Neural progenitor cell (in vitro differentiated cells): ENCODE data around the gene ATF6B. TPM values are rescaled to one million over a fixed set of nuclear protein-coding genes. Genes with fewer than 3 reads are reported as not detected.
A peak's percentile ranks its signal among the peaks of the same experiment; 100 is the strongest.

Experiments used
- DNase-seq: peaks from one replicate; pipeline ENCODE4 v3.0.0-alpha.2; 2016; ENCODE audit warnings: low spot score
- H2AFZ ChIP-seq: fragments of 200-600 bp; sonication (generic); replicated peaks from 2 replicates; pipeline ENCODE4 v1.6.1; 2016; ENCODE audit warnings: antibody characterized with exemption
- H3F3A ChIP-seq: fragments of 200-600 bp; sonication (generic); 2 replicates; pipeline ENCODE4 v1.6.1; 2016; ENCODE audit warnings: antibody characterized with exemption, low read depth
- H3K27ac ChIP-seq: fragments of 200-600 bp; sonication (generic); 2 replicates; pipeline ENCODE4 v1.5.1; 2016; ENCODE audit warnings: mild to moderate bottlenecking
- H3K27me3 ChIP-seq: fragments of 200-600 bp; sonication (generic); 2 replicates; pipeline ENCODE4 v1.6.1; 2016; ENCODE audit warnings: mild to moderate bottlenecking, moderate library complexity
- H3K36me3 ChIP-seq: fragments of 200-600 bp; sonication (generic); 2 replicates; pipeline ENCODE4 v1.5.1; 2016
- H3K4me1 ChIP-seq: fragments of 200-600 bp; sonication (generic); 2 replicates; pipeline ENCODE4 v1.6.1; 2016; ENCODE audit warnings: mixed run types
- H3K4me2 ChIP-seq: fragments of 200-600 bp; sonication (generic); 2 replicates; pipeline ENCODE4 v1.6.1; 2016
- H3K4me3 ChIP-seq: fragments of 200-600 bp; sonication (generic); 2 replicates; pipeline ENCODE4 v1.5.1; 2016
- H3K79me2 ChIP-seq: fragments of 200-600 bp; sonication (generic); 2 replicates; pipeline ENCODE4 v1.6.1; 2016; ENCODE audit warnings: low read depth
- H3K9ac ChIP-seq: fragments of 200-600 bp; sonication (generic); 2 replicates; pipeline ENCODE4 v1.6.1; 2016
- H3K9me3 ChIP-seq: fragments of 200-600 bp; sonication (generic); 2 replicates; pipeline ENCODE4 v1.5.1; 2016; ENCODE audit warnings: low read depth
- H4K20me1 ChIP-seq: fragments of 200-600 bp; sonication (generic); 2 replicates; pipeline ENCODE4 v1.6.1; 2016; ENCODE audit warnings: low read depth
- H3K27ac Mint-ChIP-seq: 3 replicates; pipeline ENCODE4 v1.8.0; 2021; ENCODE audit warnings: mixed read lengths
- H3K27me3 Mint-ChIP-seq: 2 replicates; pipeline ENCODE4 v1.8.0; 2022; ENCODE audit warnings: low read depth, mild to moderate bottlenecking, inconsistent platforms, moderate library complexity, mixed read lengths; ENCODE audit not compliant: insufficient read depth
- H3K36me3 Mint-ChIP-seq: 3 replicates; pipeline ENCODE4 v1.8.0; 2021; ENCODE audit warnings: mixed read lengths
- H3K4me1 Mint-ChIP-seq: 3 replicates; pipeline ENCODE4 v1.8.0; 2021; ENCODE audit warnings: mixed read lengths
- H3K4me3 Mint-ChIP-seq: 3 replicates; pipeline ENCODE4 v1.8.0; 2021; ENCODE audit warnings: mild to moderate bottlenecking, moderate library complexity, mixed read lengths
- H3K9me3 Mint-ChIP-seq: 3 replicates; pipeline ENCODE4 v1.8.0; 2020; ENCODE audit warnings: mixed read lengths
- CTCF ChIP-seq: fragments of 200-600 bp; sonication (generic); IDR thresholded peaks from 2 replicates; pipeline ENCODE4 v1.5.1; 2017; ENCODE audit warnings: antibody characterized with exemption, mild to moderate bottlenecking
- EZH2 ChIP-seq: fragments of 200-600 bp; sonication (generic); IDR thresholded peaks from 2 replicates; pipeline ENCODE4 v1.6.1; 2017; ENCODE audit warnings: antibody characterized with exemption, mild to moderate bottlenecking, moderate library complexity
- EZH2phosphoT487 ChIP-seq: fragments of 200-600 bp; sonication (generic); IDR thresholded peaks from 2 replicates; pipeline ENCODE4 v1.6.1; 2017; ENCODE audit warnings: antibody characterized with exemption
- total RNA-seq: library from RNA; depleted of rRNA; stranded (reverse); fragments of >200 nt; gene quantifications from 2 replicates; pipeline ENCODE4 v1.2.3, GENCODE V29; 2015; ENCODE audit warnings: low replicate concordance

Gene ATF6B
- total RNA-seq, 1 donor from 2014 or later, result 19.4 TPM

- Mint-ChIP-seq H3K27ac (peak overlapping the region; percentile 29), H3K4me1 (peaks cover 22% of the 10 kb centered on the region), H3K27me3 (peaks cover 4% of the 10 kb centered on the region), H3K4me3 (peak overlapping the region; percentile 11), H3K9me3 (no peaks in the 10 kb centered on the region), H3K36me3 (peaks cover 3% of the 10 kb centered on the region)
- no peaks in the 10 kb centered on the region for H3F3A ChIP-seq
- H4K20me1 ChIP-seq, result no peaks in the 10 kb centered on the region
- no peaks in the 10 kb centered on the region for H3K36me3 ChIP-seq
- H3K4me2 ChIP-seq, result peak overlapping the region; percentile 34
- no peaks in the 10 kb centered on the region for H3K9me3 ChIP-seq
- peaks cover 21% of the 10 kb centered on the region for H3K27me3 ChIP-seq
- H3K4me3 ChIP-seq, result no peak overlapping the region
- no peak overlapping the region for H3K27ac ChIP-seq
- no peak overlapping the region for H3K9ac ChIP-seq
- H2AFZ ChIP-seq, result no peak overlapping the region
- H3K79me2 ChIP-seq, result no peaks in the 10 kb centered on the region
- no peak for DNase-seq
- TF ChIP-seq CTCF (no peak), EZH2 (no peak), EZH2phosphoT487 (no peak)
- H3K4me1 ChIP-seq, result peaks cover 15% of the 10 kb centered on the region
Measured at GRCh38 chr6:32108727-32109113, 19.3 kb downstream of the ATF6B start.

- peaks cover 4% of the 10 kb centered on the region for H3K27me3 Mint-ChIP-seq
- peak overlapping the region; percentile 11 for H3K4me3 Mint-ChIP-seq
- Histone ChIP-seq H2AFZ (no peak overlapping the region), H3F3A (no peaks in the 10 kb centered on the region), H3K4me2 (peak overlapping the region; percentile 34), H3K79me2 (no peaks in the 10 kb centered on the region), H3K4me1 (peaks cover 15% of the 10 kb centered on the region), H4K20me1 (no peaks in the 10 kb centered on the region), H3K36me3 (no peaks in the 10 kb centered on the region), H3K4me3 (no peak overlapping the region), H3K9me3 (no peaks in the 10 kb centered on the region), H3K27ac (no peak overlapping the region), H3K27me3 (peaks cover 21% of the 10 kb centered on the region), H3K9ac (no peak overlapping the region)
- peak; percentile 21 for DNase-seq
- TF ChIP-seq EZH2phosphoT487, result no peak
- TF ChIP-seq CTCF, result no peak
- no peak for TF ChIP-seq EZH2
- H3K27ac Mint-ChIP-seq, result no peak overlapping the region
- H3K4me1 Mint-ChIP-seq, result peaks cover 18% of the 10 kb centered on the region
- H3K9me3 Mint-ChIP-seq, result no peaks in the 10 kb centered on the region
- peaks cover 3% of the 10 kb centered on the region for H3K36me3 Mint-ChIP-seq
Measured at GRCh38 chr6:32108094-32108627, 19.9 kb downstream of the ATF6B start.

GRCh38 chr6:32107406-32107805, 20.6 kb downstream of the ATF6B start:
- H3K36me3 ChIP-seq, result no peaks in the 10 kb centered on the region
- no peaks in the 10 kb centered on the region for H3K79me2 ChIP-seq
- H3K4me1 Mint-ChIP-seq, result peaks cover 18% of the 10 kb centered on the region
- no peak for DNase-seq
- no peak for TF ChIP-seq EZH2
- no peak for TF ChIP-seq EZH2phosphoT487
- TF ChIP-seq CTCF, result no peak
- H3K4me2 ChIP-seq, result no peak overlapping the region
- no peaks in the 10 kb centered on the region for H3F3A ChIP-seq
- H3K27me3 Mint-ChIP-seq, result peaks cover 4% of the 10 kb centered on the region
- no peak overlapping the region for H3K9ac ChIP-seq
- H4K20me1 ChIP-seq, result no peaks in the 10 kb centered on the region
- H3K9me3 ChIP-seq, result no peaks in the 10 kb centered on the region
- no peak overlapping the region for H2AFZ ChIP-seq
- no peak overlapping the region for H3K27ac Mint-ChIP-seq
- H3K4me3 ChIP-seq, result no peak overlapping the region
- H3K4me1 ChIP-seq, result peaks cover 15% of the 10 kb centered on the region
- H3K27me3 ChIP-seq, result peaks cover 21% of the 10 kb centered on the region
- H3K4me3 Mint-ChIP-seq, result no peak overlapping the region
- H3K27ac ChIP-seq, result no peak overlapping the region
- H3K36me3 Mint-ChIP-seq, result peaks cover 3% of the 10 kb centered on the region
- H3K9me3 Mint-ChIP-seq, result no peaks in the 10 kb centered on the region
